HG03196 (cell line): ENCODE results near the gene EPB41L4A.
"Not testable (repeated sequence)": the region's sequence is repeated elsewhere in the genome, so short reads cannot be mapped to it uniquely, and the experiment has no call there.

Experiments
- ATAC-seq: cut with Tn5 transposase; IDR thresholded peaks from one replicate; pipeline ENCODE4 v1.9.1; 2021; ENCODE audit not compliant: unreplicated experiment

The EPB41L4A gene

GRCh38 chr5:112263469-112263868 lies 155.6 kb downstream of the EPB41L4A start:
- ATAC-seq, result no peak

DNA sequence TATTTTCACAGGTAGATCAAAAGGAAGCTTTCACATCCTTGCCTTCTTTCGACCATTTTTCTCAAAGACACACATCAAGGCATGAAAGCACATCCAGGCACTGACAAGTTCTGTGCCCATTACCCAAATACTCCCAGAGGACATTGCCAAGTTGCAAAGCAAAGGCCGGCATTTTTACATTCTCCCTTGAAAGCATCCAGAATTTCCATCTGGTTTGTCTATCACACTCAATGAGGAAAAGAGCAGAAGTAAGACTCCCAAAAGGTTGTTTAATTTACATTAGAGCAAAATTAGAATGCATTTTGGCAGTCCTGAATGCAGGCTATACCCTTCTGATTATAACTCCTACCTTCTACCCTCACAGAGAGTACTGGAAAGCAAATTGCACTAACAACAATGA lies 160.5 kb downstream of the EPB41L4A start:
- no peak for ATAC-seq

DNA sequence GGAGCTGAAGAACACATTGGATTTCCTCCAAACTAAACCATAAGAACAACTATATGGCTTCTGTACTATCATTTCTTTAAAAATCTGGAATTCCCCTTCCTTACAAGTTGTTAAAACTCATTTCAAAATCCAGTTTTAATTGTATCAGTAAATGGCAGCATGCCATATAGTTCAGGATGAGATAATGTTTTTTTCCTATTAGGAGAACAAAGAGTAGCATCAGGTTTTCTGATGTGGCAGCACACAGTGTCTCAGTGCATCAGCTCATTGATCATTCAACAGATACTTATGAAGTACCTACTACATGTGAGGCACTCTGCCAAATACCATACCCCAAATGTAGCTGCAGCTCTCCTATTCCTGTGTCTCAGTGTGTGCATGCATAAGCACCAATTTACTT lies 161.1 kb downstream of the EPB41L4A start:
- ATAC-seq, result no peak

GRCh38 chr5:112257005-112257404 lies 162.1 kb downstream of the EPB41L4A start:
- no peak for ATAC-seq

- ATAC-seq, result no peak
These were observed 164.8 kb downstream of the EPB41L4A start for GRCh38 chr5:112254303-112254702.

DNA sequence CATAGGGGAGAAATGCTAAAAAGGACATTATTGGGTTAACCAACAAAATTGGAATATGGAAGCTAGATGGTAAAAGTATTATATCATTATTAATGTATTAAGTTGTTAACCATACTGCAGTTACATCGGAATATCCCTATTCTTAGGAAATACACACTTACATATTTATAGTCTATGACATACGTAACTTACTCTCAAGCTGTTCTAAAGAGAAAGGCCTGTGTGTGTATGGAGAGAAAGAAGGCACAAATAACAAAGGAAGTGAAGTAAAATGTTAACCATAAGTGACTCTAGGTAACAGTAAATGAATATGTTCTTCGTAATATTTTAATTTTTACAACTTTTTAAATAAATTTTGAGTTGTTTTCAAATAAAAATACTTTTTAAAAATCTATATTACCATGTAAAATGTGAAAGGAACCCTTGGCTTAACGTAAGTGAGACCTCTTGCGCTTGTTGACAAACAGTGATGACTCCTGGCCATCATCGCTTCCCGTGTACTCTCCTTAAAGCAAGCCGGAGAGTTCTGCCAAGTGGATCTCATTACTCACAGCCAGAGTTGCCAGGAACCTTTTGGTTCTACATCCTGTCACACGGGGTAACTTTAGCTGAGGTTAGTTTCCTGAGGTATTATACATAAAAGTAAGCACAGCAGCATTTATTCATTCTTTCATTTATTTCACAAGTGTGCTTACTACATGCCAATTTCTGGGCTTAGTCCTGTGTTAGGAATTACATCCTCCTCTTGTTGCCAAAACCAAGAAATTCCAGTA lies 165.4 kb downstream of the EPB41L4A start:
- ATAC-seq, result no peak

DNA sequence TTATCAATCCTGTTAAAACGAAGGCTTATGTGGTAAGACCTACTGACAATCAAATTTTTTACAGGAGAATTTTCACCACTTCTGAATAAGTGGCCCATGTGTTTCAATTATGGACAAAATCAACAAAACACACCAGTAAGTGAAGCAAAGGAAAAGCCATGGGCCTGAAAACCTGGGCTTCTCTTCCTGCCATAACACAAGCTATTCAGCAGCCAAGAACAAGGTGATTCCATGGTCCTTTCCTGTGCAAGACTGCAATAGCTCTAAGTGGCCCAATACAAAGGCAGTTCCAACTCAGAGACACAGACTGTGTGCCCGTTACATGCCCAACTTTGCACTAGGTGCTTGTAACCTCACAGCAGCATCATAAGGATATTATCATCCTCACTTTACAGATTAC lies 168.5 kb downstream of the EPB41L4A start:
- no peak for ATAC-seq

DNA sequence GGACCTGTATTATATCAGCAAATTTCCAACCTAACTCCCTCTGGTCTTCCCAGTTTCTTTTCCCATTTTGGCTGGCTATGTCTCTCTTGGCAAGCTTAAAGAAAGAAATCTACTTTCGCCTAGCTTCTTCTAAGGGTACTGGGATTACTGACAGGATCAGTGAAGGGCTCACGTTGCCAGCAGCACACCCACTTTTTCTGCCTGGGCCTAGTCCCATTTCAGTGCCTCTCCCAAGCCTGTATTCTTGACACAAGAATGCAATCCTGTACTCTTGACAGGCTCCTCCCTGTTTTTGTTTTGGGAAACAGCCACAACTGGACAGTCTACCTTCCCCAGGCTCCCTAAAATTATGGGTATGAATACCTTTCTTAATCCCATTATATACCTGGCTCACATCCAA lies 170.5 kb downstream of the EPB41L4A start:
- no peak for ATAC-seq

DNA sequence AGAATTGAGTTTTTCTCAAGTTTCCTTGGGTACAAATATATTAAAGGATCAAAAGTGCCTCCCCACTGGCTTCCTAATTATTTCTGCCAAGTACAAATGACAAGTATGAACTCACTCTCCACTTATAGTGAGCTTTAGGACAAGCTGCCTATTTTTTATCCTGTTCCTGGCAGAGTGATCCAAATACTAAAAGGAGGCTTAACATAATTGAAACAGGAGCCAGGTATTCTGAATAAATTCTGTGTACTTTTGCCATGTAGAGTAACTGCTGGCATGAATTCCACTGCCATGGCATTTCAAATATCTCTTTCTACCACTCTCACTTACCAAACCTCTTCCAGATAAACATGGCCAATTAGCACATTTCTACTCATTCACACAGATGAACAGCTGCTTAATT lies 171.1 kb downstream of the EPB41L4A start:
- no peak for ATAC-seq

GRCh38 chr5:112245656-112246055 lies 173.4 kb downstream of the EPB41L4A start:
- ATAC-seq, result no peak

GRCh38 chr5:112239996-112240395 lies 179.1 kb downstream of the EPB41L4A start:
- ATAC-seq, result no peak

- no peak for ATAC-seq
These were observed 180.6 kb downstream of the EPB41L4A start for GRCh38 chr5:112238473-112238872.

GRCh38 chr5:112237456-112237855 lies 181.6 kb downstream of the EPB41L4A start:
- ATAC-seq, result no peak

- no peak for ATAC-seq
These were observed 185.1 kb downstream of the EPB41L4A start for GRCh38 chr5:112234000-112234399.

GRCh38 chr5:112232667-112233066 lies 186.4 kb downstream of the EPB41L4A start:
- ATAC-seq, result no peak

GRCh38 chr5:112230606-112231005 lies 188.5 kb downstream of the EPB41L4A start:
- ATAC-seq, result no peak

DNA sequence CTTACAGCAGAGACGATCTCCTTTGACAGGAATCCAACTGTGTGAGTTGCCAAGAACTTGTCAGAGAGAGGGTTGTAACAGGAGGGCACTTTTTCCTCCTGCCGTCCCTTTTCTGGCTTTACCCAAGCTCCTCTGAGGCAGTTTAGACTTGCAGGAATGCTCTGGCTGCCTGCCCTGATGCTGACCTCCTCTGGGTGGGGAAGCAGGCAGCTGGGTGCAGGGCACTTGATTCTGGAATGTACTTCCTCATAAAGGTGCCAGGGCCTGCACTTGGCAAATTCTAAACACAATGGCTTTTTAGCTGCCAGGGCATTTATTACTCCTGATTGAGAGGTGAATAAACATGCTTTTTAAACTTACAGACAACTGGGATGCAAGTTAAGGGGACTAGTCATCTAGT lies 190.4 kb downstream of the EPB41L4A start:
- no peak for ATAC-seq

- ATAC-seq, result no peak
These were observed 191.0 kb downstream of the EPB41L4A start for GRCh38 chr5:112227911-112228631.

- no peak for ATAC-seq
These were observed 192.9 kb downstream of the EPB41L4A start for GRCh38 chr5:112226215-112226614.

- not testable (repeated sequence) for ATAC-seq
These were observed 196.1 kb downstream of the EPB41L4A start for GRCh38 chr5:112222997-112223396.

DNA sequence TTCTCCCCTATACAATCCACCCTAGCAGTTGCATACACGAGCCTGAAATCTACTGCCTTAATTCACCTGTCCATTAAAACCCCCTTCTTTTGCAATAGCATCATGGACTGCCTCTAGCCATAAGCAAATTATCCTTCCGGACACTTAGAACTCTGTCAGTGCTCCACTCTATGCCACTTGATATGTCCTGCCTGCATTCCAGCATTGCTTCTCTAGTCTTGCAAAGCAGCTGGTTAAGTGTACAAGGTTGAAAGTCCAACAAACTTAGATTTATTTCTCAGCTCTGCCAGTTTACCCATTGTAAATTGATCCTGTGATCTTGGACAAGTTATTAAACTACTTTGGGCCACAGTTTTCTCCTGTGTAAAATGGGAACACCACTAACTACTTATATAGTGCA lies 197.9 kb downstream of the EPB41L4A start:
- ATAC-seq, result no peak

DNA sequence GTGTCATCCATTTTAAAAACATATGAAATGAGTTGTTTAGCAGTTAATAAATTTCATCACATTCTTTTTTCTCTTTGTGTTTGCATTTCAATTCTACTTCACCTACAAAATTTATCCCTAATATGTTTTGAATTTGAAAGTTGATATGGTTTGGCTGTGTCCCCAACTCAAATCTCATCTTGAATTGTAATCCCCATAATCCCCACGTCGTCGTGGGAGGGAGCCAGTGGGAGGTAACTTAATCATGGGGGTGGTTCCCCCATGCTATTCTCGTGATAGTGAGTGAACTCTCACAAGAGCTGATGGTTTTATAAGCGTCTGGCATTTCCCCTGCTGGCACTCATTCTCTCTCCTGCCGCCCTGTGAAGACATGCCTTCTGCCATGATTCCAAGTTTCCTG lies 200.1 kb downstream of the EPB41L4A start:
- ATAC-seq, result no peak
